Epithelial cell of esophagus (primary cell): ENCODE data around the gene PROSER2.

ENCODE experiments used
- DNase-seq: peaks from one replicate; pipeline ENCODE4 v3.0.0; 2010; ENCODE audit warnings: low read depth
- H3K4me3 ChIP-seq: 2 replicates; pipeline ENCODE4 v1.5.1; 2011; ENCODE audit warnings: mild to moderate bottlenecking, low read length, control low read depth
- TF ChIP-seq, protein P1 (sequence below): IDR thresholded peaks from 2 replicates; pipeline ENCODE4 v1.5.1; 2011; ENCODE audit warnings: low read depth, mild to moderate bottlenecking, low read length, control low read depth, inconsistent platforms; ENCODE audit not compliant: insufficient read depth; ENCODE audit errors: missing control alignments

The PROSER2 gene

DNA sequence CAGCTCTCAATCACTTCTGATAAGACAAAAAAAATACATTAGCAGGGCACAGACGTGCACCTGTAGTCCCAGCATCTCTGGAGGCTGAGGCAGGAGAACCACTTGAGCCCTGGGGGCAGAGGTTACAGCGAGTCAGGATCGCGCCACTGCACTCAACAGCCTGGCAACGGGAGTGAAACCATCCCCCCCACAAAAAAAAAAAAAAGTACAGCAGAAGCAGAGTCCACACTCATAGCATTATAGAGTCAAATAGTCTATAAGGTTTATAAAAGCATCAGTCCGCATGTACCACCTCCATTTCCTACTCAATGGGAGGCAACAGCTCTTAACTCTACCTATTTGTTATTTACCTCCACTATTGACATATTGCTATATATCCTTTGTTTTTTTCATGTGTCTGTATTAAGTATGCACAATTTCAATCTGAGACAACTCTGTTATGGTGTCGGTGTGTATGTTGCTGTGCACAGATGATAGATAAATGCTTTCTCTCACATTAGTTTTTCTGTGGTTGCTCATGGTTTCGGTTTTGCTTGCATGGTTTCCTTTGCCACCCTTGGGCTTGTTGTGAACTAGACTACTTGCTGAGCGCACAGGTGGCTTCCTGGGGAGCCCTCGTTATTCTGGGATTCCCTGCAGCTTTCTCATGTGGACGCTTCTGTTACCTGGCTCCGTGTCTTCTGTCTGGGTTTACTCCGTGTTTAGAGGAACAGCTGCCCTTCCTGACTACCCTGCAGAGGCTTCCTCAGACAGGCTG is 40.4 kb downstream of the PROSER2 start:
- H3K4me3 ChIP-seq = no peak overlapping the region

DNA sequence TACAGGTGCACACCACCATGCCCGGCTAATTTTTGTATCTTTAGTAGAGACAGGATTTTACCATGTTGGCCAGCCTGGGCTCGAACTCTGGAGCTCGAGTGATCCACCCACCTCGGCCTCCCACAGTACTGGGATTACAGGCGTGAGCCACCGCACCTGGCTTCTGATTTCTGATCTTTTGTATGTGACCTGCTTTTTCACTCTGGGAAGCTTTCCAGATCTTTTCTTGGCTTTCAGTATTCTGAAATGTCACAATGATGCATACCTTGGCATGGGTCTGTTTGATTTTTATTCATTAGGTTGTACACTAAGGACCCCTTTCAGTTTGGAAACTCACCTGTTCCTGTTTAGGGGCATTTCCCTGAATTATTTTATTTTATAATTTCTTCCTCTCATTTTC is 41.6 kb downstream of the PROSER2 start:
- DNase-seq = no peak
- no peak overlapping the region for H3K4me3 ChIP-seq
- TF ChIP-seq, protein P1, sequence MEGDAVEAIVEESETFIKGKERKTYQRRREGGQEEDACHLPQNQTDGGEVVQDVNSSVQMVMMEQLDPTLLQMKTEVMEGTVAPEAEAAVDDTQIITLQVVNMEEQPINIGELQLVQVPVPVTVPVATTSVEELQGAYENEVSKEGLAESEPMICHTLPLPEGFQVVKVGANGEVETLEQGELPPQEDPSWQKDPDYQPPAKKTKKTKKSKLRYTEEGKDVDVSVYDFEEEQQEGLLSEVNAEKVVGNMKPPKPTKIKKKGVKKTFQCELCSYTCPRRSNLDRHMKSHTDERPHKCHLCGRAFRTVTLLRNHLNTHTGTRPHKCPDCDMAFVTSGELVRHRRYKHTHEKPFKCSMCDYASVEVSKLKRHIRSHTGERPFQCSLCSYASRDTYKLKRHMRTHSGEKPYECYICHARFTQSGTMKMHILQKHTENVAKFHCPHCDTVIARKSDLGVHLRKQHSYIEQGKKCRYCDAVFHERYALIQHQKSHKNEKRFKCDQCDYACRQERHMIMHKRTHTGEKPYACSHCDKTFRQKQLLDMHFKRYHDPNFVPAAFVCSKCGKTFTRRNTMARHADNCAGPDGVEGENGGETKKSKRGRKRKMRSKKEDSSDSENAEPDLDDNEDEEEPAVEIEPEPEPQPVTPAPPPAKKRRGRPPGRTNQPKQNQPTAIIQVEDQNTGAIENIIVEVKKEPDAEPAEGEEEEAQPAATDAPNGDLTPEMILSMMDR = no peak

More for the DNA sequence above, 40.4 kb downstream of the PROSER2 start:
- TF ChIP-seq, protein P1 = no peak
- no peak for DNase-seq

DNA sequence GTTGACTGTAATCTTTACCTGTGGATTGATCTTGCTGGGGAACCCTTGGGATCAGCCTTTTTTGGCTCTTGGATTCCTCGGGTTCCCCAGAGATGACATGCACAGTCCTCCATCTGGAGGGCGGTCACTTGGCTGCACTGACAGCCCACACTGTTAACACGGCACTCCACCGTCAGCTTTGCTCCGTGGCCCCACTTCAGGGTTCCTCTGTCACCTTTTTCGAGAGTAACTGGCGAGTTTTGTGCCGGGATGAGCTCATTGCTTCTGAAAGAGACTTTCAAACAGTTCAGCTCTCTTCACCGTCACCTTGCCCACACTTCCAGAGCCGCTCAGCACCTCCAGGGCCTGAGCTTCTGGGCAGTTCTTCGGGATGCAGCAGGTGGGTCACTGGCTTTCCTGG is 42.4 kb downstream of the PROSER2 start:
- TF ChIP-seq, protein P1 = no peak
- H3K4me3 ChIP-seq = no peak overlapping the region
- no peak for DNase-seq

DNA sequence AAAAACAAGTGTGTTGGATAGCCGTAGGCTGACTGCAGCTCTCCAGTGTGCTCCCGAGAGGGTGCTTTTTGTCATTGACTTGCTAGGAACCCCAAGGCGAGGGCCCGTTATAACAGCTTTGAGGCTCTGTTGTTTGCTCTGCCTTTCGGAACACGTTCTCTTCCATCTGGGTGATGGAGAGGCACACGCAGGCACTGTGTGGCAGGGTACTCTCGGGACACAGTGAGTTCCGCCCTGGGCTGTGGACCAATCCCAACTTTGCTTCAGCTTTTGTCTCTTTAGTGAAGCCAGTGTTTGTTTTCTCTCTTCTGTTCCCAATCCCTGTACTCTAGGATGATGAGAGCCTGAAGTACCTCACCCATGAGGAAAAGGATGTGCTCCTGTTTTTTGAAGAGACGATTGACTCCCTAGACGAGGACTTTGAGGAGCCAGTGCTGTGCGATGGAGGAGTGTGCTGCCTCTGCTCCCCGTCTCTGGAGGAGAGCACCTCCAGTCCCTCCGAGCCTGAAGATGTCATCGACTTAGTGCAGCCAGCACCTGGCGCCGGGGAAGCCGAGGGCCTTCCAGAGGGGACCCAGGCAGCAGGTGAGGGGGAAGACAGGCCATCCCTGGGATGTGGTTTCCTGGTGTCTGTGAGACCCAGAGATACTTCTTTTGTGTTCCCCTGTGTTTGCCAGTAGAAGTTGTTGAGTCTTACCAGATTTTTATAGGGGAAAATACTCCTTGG is 43.2 kb downstream of the PROSER2 start:
- TF ChIP-seq, protein P1 = no peak
- no peak overlapping the region for H3K4me3 ChIP-seq
- no peak for DNase-seq

DNA sequence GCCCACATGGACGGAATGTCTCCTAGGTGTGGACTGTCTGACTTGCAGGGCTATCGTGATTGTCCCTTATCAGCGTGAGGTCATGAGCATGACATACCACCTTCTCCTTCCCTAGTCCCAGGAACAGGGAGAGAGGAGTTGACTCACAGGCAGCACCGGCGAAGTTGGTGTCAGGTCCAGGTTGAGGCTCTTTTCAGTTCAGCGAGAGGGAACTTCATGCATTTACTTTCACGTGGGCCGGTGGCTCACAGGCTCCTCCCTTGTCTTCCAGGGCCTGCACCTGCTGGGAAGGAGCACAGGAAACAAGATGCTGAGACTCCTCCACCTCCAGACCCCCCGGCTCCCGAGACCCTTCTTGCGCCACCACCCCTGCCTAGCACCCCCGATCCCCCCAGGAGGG is 46.1 kb downstream of the PROSER2 start:
- DNase-seq = no peak
- TF ChIP-seq, protein P1 = no peak
- H3K4me3 ChIP-seq = no peak overlapping the region

DNA sequence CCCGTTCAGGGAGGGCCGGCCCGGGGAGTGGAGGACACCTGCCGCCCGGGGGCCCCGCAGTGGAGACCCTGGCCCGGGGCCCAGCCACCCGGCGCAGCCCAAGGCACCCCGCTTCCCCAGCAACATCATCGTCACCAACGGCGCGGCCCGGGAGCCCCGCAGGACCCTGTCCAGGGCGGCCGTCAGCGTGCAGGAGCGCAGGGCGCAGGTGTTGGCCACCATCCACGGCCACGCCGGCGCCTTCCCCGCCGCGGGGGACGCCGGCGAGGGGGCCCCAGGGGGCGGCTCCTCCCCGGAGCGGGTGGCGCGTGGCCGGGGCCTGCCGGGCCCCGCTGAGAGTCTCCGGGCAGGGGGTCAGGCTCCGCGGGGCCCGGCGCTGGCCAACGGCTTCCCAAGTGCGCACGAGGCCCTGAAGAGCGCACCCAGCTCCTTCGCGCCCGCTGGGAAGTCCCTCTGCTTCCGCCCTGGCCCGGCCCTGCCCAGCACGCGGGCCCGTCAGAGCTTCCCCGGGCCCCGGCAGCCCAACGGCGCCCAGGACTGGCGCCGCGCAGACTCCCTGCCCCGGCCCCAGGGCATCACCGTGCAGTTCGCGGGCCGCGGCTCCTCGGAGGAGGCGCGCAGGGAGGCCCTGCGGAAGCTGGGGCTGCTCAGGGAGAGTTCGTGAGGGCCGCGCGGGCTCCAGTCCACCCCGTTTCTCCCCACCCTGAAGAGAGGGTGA is 46.7 kb downstream of the PROSER2 start:
- TF ChIP-seq, protein P1 = no peak
- no peak for DNase-seq
- H3K4me3 ChIP-seq = no peak overlapping the region
